Neural cell (in vitro differentiated cells): ENCODE measurements around the gene RPUSD3. TPM values are rescaled to one million over a fixed set of nuclear protein-coding genes. Genes with fewer than 3 reads are reported as not detected.
A peak's percentile ranks its signal among the peaks of the same experiment; 100 is the strongest.

Experiments
- H2AFZ ChIP-seq: fragments of 200-600, 300-800 bp; sonication (generic), shearing (Covaris generic); 2 replicates; pipeline ENCODE4 v1.6.0; 2014; ENCODE audit warnings: low read depth, mild to moderate bottlenecking, antibody characterized with exemption, low read length, moderate library complexity
- H3F3A ChIP-seq: fragments of 200-600 bp; shearing (Covaris generic); 2 replicates; pipeline ENCODE4 v1.6.1; 2016; ENCODE audit warnings: mild to moderate bottlenecking, moderate library complexity, mixed read lengths, antibody characterized with exemption, low read length; ENCODE audit not compliant: insufficient read depth, poor library complexity, severe bottlenecking
- H3K27ac ChIP-seq: fragments of 200-600, 300-800 bp; sonication (generic), shearing (Covaris generic); 2 replicates; pipeline ENCODE4 v1.5.1; 2014; ENCODE audit warnings: mild to moderate bottlenecking, low read length, moderate library complexity
- H3K27me3 ChIP-seq: fragments of 300-800, 200-600 bp; sonication (generic), shearing (Covaris generic); 2 replicates; pipeline ENCODE4 v1.6.0; 2014; ENCODE audit warnings: mild to moderate bottlenecking, low read depth, low read length, moderate library complexity; ENCODE audit not compliant: insufficient read depth
- H3K36me3 ChIP-seq: fragments of 300-800, 200-600 bp; sonication (generic), shearing (Covaris generic); 2 replicates; pipeline ENCODE4 v1.5.1; 2014; ENCODE audit warnings: mild to moderate bottlenecking, antibody characterized with exemption, low read length, moderate library complexity; ENCODE audit not compliant: insufficient read depth
- H3K4me2 ChIP-seq: fragments of 300-800, 200-600 bp; sonication (generic), shearing (Covaris generic); 2 replicates; pipeline ENCODE4 v1.6.0; 2014; ENCODE audit warnings: mild to moderate bottlenecking, low read length
- H3K4me3 ChIP-seq: fragments of 300-800, 200-600 bp; sonication (generic), shearing (Covaris generic); 2 replicates; pipeline ENCODE4 v1.5.1; 2014; ENCODE audit warnings: mild to moderate bottlenecking, low read length, moderate library complexity
- H3K79me2 ChIP-seq: fragments of 200-600 bp; shearing (Covaris generic); replicated peaks from 2 replicates; pipeline ENCODE4 v1.6.0; 2014; ENCODE audit warnings: mild to moderate bottlenecking, low read length, moderate library complexity; ENCODE audit not compliant: insufficient read depth
- H3K9ac ChIP-seq: fragments of 300-800, 200-600 bp; sonication (generic), shearing (Covaris generic); 2 replicates; pipeline ENCODE4 v1.6.1; 2016; ENCODE audit warnings: mild to moderate bottlenecking, low read length, mixed read lengths
- H3K9me2 ChIP-seq: fragments of 200-600 bp; shearing (Covaris generic); 2 replicates; pipeline ENCODE4 v1.6.1; 2016; ENCODE audit warnings: mild to moderate bottlenecking, low read length, mixed read lengths; ENCODE audit not compliant: insufficient read depth
- H3K9me3 ChIP-seq: fragments of 200-600, 300-800 bp; sonication (generic), shearing (Covaris generic); 2 replicates; pipeline ENCODE4 v1.6.1; 2016; ENCODE audit warnings: mild to moderate bottlenecking, mixed run types, low read length, moderate library complexity, mixed read lengths
- H4K20me1 ChIP-seq: fragments of 200-600 bp; shearing (Covaris generic); 2 replicates; pipeline ENCODE4 v1.6.1; 2016; ENCODE audit warnings: mild to moderate bottlenecking, mixed run types; ENCODE audit not compliant: insufficient read depth
- CTCF ChIP-seq: fragments of 450-650 bp; IDR thresholded peaks from 2 replicates; pipeline ENCODE4 v1.5.1; 2014; ENCODE audit warnings: antibody characterized with exemption, mild to moderate bottlenecking, moderate library complexity; ENCODE audit not compliant: poor library complexity, severe bottlenecking
- EP300 ChIP-seq: fragments of 450-650 bp; conservative IDR thresholded peaks from 2 replicates; pipeline ENCODE4 v1.6.1; 2014; ENCODE audit warnings: antibody characterized with exemption, mild to moderate bottlenecking, moderate library complexity; ENCODE audit not compliant: poor library complexity, severe bottlenecking
- EZH2 ChIP-seq: fragments of 200-600, 300-800 bp; shearing (Covaris generic), sonication (generic); IDR thresholded peaks from 2 replicates; pipeline ENCODE4 v1.6.1; 2014; ENCODE audit warnings: antibody characterized with exemption, low read length, borderline replicate concordance, mild to moderate bottlenecking; ENCODE audit not compliant: insufficient read depth, poor library complexity, severe bottlenecking
- MXI1 ChIP-seq: fragments of 450-650 bp; conservative IDR thresholded peaks from 2 replicates; pipeline ENCODE4 v1.6.1; 2014; ENCODE audit warnings: antibody characterized with exemption, mild to moderate bottlenecking; ENCODE audit not compliant: poor library complexity, severe bottlenecking
- POLR2AphosphoS5 ChIP-seq: IDR thresholded peaks from 2 replicates; pipeline ENCODE4 v1.6.1; 2012
- RAD21 ChIP-seq: fragments of 450-650 bp; conservative IDR thresholded peaks from 2 replicates; pipeline ENCODE4 v1.6.1; 2014; ENCODE audit warnings: antibody characterized with exemption, mild to moderate bottlenecking, moderate library complexity
- REST ChIP-seq: IDR thresholded peaks from 2 replicates; pipeline ENCODE4 v1.6.1; 2012; ENCODE audit warnings: borderline replicate concordance
- SMC3 ChIP-seq: fragments of 450-650 bp; conservative IDR thresholded peaks from 2 replicates; pipeline ENCODE4 v1.6.1; 2014; ENCODE audit warnings: antibody characterized with exemption, mild to moderate bottlenecking, moderate library complexity; ENCODE audit not compliant: poor library complexity
- TAF1 ChIP-seq: IDR thresholded peaks from 2 replicates; pipeline ENCODE4 v1.6.1; 2012; ENCODE audit warnings: low read depth
- polyA plus RNA-seq: library from polyadenylated mRNA; depleted of rRNA; stranded (reverse); fragments of >200 nt; gene quantifications from 2 replicates; pipeline ENCODE4 v1.2.3, GENCODE V29; 2014

The RPUSD3 gene
- polyA plus RNA-seq, 1 donor from 2014 or later: 35.2 TPM

DNA sequence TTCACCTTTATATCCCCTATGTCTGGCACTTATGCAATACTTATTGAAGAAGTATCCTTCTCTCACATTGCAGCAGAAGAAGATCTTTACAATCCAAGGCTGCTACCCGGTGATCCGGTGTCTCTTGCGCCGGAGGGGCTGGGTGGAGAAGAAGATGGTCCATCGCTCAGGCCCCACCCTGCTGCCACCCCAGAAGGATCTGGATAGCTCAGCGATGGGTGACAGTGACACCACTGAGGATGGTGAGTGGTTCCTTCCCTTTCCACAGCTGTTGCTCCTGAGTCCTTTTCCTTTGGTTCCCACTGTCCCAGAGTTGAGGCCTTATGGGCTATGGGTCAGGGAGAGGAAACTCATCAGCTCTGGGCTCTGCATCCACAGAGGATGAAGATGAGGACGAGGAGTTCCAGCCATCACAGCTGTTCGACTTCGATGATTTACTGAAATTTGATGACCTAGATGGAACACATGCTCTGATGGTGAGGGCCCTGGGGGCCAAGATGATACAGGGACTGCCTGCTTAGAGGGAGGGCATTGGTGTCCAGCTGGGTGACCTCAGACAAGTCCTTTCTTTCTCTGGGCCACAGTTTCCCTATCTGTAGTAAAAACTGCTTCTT lies 30.8 kb downstream of the RPUSD3 start:
- Histone ChIP-seq H3F3A (no peaks in the 10 kb centered on the region), H3K9me3 (no peaks in the 10 kb centered on the region), H3K27ac (no peak overlapping the region), H3K27me3 (no peaks in the 10 kb centered on the region), H3K9me2 (no peaks in the 10 kb centered on the region), H3K36me3 (no peaks in the 10 kb centered on the region), H2AFZ (no peak overlapping the region), H3K9ac (no peak overlapping the region), H3K79me2 (no peaks in the 10 kb centered on the region), H3K4me3 (no peak overlapping the region), H3K4me2 (no peak overlapping the region), H4K20me1 (no peaks in the 10 kb centered on the region)
- TF ChIP-seq SMC3 (no peak), MXI1 (no peak), TAF1 (no peak)

GRCh38 chr3:9810846-9811245 lies 33.0 kb downstream of the RPUSD3 start:
- Histone ChIP-seq H3K36me3 (no peaks in the 10 kb centered on the region), H3K27me3 (no peaks in the 10 kb centered on the region), H3K9me2 (no peaks in the 10 kb centered on the region), H3K4me2 (no peak overlapping the region), H3K9me3 (no peaks in the 10 kb centered on the region), H3K27ac (no peak overlapping the region), H4K20me1 (no peaks in the 10 kb centered on the region), H3K79me2 (no peaks in the 10 kb centered on the region), H3F3A (no peaks in the 10 kb centered on the region), H3K4me3 (peak overlapping the region; percentile 66), H3K9ac (no peak overlapping the region), H2AFZ (no peak overlapping the region)
- TF ChIP-seq POLR2AphosphoS5 (no peak), EZH2 (no peak), REST (no peak), MXI1 (no peak), TAF1 (no peak), RAD21 (no peak), EP300 (no peak)

GRCh38 chr3:9810433-9810770 lies 33.4 kb downstream of the RPUSD3 start:
- Histone ChIP-seq H3K36me3 (no peaks in the 10 kb centered on the region), H3F3A (no peaks in the 10 kb centered on the region), H3K9me3 (no peaks in the 10 kb centered on the region), H3K79me2 (no peaks in the 10 kb centered on the region), H3K27ac (no peak overlapping the region), H3K4me3 (peak overlapping the region; percentile 66), H4K20me1 (no peaks in the 10 kb centered on the region), H3K4me2 (peak overlapping the region; percentile 10), H3K9ac (peak overlapping the region; percentile 66), H3K27me3 (no peaks in the 10 kb centered on the region), H3K9me2 (no peaks in the 10 kb centered on the region), H2AFZ (peak overlapping the region; percentile 21)
- TF ChIP-seq POLR2AphosphoS5 (no peak), EP300 (no peak), SMC3 (no peak), RAD21 (no peak), REST (no peak), CTCF (no peak)
